Astrocyte (in vitro differentiated cells and primary cell): Measurements from ENCODE around the gene CELA3B.
"Not testable (repeated sequence)": the region's sequence is repeated elsewhere in the genome, so short reads cannot be mapped to it uniquely, and the experiment has no call there.

ENCODE experiments used
- EZH2 ChIP-seq: IDR thresholded peaks from 2 replicates; pipeline ENCODE4 v1.6.1; 2012; ENCODE audit warnings: mild to moderate bottlenecking, low read length, inconsistent platforms; ENCODE audit not compliant: insufficient read depth
- TF ChIP-seq, protein P1 (sequence below): IDR thresholded peaks from 2 replicates; pipeline ENCODE4 v1.5.1; 2011; ENCODE audit warnings: low read depth, mild to moderate bottlenecking, inconsistent platforms, low read length, moderate library complexity; ENCODE audit not compliant: insufficient read depth

DNA sequence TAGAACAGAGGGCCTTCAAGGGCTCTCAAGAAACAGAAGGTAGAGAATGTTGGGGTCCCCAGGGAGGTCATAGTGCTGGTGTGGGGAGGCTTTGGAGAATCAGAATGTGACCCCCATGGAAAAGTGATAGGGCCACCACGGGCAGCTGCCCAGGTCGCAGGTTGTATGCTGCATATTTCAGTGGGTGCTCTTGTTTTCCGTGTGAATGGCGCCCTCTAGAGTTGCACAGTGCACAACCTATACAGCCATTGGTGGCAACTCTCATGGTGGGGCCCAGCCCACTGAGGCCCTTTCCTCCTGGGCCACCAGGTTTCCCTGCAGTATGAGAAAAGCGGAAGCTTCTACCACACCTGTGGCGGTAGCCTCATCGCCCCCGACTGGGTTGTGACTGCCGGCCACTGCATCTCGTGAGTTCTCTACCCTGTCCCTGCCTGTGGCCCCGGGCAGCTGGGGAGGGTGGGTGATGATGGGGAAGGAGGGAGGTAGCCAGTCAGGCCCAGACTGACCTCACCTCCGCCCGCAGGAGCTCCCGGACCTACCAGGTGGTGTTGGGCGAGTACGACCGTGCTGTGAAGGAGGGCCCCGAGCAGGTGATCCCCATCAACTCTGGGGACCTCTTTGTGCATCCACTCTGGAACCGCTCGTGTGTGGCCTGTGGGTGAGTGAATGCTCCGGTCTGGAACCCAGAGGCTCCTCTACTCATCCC, 3.8 kb downstream of the CELA3B start:
- TF ChIP-seq, protein P1, sequence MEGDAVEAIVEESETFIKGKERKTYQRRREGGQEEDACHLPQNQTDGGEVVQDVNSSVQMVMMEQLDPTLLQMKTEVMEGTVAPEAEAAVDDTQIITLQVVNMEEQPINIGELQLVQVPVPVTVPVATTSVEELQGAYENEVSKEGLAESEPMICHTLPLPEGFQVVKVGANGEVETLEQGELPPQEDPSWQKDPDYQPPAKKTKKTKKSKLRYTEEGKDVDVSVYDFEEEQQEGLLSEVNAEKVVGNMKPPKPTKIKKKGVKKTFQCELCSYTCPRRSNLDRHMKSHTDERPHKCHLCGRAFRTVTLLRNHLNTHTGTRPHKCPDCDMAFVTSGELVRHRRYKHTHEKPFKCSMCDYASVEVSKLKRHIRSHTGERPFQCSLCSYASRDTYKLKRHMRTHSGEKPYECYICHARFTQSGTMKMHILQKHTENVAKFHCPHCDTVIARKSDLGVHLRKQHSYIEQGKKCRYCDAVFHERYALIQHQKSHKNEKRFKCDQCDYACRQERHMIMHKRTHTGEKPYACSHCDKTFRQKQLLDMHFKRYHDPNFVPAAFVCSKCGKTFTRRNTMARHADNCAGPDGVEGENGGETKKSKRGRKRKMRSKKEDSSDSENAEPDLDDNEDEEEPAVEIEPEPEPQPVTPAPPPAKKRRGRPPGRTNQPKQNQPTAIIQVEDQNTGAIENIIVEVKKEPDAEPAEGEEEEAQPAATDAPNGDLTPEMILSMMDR: not testable (repeated sequence)
- not testable (repeated sequence) for TF ChIP-seq EZH2
